ENCODE results near the gene GPT2.
"Not testable (repeated sequence)": the region's sequence is repeated elsewhere in the genome, so short reads cannot be mapped to it uniquely, and the experiment has no call there.

Gene GPT2

DNA sequence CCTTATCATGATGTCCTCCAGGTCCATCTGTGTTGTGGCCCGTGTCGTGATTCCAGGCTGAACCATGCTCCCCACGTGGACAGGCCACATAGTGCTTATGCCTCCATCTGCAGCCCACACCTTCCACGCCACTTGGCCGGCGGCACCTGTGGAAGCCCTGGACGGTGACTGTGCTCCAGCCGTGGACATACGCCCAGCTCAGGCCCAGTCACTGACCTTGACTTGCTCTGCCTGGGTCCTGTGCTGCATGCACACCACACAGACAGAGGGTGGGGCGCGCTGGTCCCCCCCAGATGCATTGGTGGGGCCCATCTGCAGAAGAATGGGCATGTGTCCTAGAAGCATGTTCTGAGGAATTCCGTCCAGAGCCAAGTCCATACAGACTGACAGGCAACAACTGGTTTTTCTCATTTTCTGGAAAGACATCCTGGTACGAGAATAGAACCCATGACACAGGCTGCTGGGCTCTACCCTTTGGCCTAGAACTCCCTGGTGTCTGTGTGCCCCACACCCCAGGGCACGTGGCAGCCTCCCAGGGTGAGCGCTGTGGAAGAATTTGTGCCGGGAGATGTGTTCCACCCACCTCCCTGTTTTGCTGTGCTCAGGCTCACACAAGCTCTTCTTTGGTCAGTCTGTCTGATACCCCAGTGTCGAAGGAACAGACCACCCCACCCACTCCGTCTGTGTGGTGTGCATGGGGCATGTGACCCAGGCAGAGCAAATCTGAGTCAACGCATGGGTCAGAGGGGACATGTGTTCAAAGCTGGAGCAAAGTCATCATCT is 39.5 kb downstream of the GPT2 start:
- DNase-seq: peak in 1 of 3 donors; percentile 16

DNA sequence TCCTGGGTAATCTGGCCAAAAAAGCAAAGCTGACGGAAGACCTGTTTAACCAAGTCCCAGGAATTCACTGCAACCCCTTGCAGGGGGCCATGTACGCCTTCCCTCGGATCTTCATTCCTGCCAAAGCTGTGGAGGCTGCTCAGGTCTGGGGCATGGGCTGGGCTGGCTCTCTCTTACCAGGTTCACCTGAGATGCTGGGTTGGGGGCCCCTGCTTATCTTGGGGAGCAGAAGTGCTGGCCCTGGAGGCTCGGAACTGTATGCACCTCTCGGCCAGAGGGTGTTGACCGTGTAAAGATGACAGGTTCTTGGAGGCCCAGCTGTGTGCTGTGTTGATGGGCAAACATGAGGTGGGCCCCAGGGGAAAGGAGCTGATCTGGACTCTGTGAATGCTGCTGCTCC is 40.2 kb downstream of the GPT2 start:
- DNase-seq: no peak

DNA sequence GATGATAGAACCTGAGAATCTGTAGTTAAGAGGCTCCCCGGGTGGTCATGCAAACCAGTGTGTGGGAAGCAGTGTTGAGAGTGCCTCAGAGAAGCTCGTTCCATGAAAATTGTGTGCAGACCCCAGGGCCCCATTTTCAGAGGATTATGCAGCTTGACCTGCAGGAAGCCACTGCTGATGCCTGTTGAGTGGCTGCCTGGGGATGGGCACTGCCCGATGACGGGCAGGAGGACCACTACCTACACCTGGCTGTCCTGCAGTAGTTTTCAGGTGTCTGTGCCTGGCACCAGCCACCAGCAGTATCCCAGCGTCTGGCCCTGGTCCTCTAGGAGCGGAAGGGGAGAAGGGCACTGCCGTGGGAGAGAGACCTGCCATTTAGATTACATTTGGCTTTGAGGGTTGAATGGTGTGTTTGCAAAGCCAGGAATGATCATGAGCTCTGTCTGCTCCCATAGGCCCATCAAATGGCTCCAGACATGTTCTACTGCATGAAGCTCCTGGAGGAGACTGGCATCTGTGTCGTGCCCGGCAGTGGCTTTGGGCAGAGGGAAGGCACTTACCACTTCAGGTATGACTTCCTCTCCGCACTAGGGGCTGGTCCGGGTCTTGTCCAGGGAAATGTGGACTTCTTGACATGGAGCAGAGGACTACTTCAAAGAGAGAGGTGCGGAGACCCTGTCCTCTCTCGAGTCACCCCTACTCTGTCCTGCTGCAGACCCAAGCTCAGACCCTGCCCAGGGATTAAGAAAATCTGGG is 42.5 kb downstream of the GPT2 start:
- DNase-seq: no peak

DNA sequence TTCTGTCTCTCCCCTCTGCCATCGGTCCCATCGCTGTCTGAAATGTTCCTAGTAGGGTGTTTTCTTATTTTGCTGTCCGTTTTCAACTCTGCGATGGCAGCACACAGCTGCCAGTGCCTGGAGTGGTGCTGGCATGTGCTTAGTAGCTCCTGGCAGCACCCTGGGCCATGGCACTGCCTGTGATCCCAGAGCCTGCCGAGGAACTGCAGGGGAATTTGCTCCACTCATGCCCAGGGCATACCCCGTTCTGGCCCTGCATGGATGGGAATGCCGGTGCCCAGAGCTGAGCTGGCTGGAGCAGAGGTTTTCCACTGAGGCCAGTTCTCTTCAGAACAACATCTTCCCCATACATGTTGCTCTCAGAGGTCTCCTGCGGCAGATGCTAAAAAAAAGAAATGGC is 43.1 kb downstream of the GPT2 start:
- no peak for DNase-seq

DNA sequence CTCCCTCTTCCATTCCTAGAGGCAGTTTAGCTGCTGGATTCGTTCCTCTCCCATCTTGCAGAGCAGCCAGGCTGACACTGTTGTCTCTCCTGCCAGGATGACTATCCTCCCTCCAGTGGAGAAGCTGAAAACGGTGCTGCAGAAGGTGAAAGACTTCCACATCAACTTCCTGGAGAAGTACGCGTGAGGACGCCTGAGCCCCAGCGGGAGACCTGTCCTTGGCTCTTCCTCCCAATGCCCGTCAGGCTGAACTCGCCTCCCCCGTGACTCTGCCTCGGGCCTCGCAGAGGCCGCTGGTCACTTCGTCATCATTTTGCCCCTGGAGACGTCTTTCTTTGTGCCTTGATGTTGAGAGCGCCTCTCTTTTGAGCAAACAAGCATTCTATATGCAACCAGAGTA is 44.6 kb downstream of the GPT2 start:
- no peak for DNase-seq

DNA sequence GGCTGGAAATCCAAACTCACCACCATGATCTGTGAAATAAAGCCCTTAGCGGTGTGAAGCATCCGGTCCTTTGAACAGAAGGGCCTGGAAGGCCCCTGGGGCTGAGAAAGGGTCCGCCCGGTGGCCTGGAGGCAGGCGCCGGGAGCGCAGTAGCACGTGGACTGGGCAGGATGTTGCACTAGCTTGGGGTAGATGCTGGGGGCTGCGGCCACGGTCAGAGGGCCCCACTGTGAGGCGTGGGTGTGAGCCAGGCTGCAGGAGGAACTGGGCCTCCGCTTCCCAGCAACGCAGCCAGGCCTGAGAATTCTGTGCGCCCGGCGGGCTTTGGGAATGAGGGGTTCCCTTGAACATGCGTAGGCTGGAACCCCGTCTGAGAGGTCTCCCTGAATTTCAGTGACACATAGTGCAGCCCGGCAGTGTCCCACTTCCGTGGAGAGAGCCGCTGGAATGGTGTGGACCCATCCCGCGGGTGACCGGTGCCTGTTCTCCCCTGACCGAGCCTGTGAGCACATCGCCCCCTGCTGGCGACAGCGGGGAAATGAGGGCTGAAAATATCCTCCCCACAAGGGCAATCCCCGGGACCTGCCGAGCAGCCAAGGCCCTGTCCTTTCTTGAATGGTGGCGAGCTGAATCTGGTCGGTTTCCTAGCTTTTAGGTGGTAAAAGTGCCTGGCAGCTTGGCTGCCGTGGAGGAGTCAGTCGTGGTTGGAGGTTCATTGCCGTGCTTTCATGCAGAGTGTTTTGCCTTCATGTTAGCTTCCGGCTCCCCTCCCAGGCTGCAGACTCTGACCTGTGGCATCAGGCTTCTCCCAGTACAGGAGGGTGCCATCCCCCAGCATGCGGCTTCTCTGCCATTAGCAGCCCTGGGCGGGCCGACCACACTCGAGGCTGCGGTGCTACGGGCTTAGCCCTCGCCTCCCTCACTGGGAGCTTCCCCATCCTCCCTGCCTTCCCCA is 45.5 kb downstream of the GPT2 start:
- DNase-seq: peak; percentile 71 to 80 (median 76)

DNA sequence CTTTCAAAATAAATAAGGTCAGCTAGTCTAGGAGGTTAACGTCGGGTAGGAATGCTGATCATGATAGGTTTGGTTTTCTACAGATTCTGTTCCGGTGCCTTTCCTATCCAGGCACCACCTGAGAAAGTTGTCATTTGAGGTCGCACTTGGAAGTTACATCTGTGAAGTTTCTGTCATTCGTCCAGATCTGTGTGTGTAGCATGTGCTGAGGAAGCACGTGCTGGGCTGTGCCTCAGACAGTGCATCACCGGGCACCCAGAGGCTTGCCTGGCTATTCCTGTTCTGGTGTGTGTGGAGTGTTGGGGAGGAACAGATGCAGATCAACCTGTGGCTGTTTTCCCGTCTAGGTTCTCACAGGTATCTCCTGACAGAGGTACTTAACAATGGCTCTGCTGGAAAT is 46.7 kb downstream of the GPT2 start:
- no peak for DNase-seq

DNA sequence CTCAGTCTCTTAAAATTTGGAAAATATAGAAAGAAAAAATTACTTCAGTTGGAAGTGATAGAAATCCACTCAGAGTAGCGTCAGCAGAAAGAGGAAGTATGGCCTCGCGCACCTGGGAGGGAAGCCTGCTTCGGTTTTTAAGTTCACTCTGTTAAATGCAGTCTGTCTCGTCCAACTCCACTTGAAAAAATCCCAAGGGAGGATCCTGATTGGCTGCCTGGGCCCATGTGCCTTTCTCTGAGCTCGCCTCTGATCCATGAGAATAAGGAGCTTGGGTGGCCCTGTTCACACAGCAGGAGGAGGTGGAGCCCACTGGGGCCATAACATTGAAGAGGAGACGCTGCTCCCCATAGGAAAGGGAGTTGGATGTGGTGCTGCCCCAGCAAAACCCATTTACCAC is 48.6 kb downstream of the GPT2 start:
- peak in 1 of 3 donors; percentile 3 for DNase-seq

DNA sequence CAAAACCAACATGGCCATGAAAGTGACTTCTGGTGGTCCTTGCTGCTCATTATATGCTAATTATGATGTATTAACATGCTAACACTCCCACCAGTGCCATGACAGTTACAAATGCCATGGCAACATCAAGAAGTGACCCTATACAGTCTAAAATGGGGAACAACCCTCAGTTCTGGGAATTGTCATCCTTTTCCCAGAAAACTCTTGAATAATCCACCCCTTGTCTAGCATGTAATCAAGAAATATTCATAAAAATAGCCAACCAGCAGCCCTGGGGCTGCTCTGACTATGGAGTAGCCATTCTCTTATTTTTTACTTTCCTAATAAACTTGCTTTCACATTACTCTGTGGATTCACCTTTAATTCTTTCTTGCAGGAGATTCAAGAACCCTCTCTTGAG is 53.4 kb downstream of the GPT2 start:
- DNase-seq: peak in 1 of 3 donors; percentile 74

DNA sequence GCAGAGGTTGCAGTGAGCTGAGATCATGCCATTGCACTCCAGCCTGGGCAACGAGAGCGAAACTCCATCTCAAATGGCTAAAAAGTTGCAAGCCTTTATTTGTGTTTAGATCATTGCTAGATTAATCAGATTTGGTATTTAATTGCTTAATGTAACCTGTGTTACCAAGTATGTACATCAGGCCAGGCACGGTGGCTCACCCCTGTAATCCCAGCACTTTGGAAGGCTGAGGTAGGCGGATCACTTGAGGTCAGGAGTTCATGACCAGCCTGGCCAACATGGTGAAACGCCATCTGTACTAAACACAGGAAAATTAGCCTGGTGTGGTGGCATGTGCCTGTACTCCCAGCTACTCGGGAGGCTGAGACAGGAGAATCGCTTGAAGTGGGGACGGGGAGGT is 60.6 kb downstream of the GPT2 start:
- DNase-seq: not testable (repeated sequence)

DNA sequence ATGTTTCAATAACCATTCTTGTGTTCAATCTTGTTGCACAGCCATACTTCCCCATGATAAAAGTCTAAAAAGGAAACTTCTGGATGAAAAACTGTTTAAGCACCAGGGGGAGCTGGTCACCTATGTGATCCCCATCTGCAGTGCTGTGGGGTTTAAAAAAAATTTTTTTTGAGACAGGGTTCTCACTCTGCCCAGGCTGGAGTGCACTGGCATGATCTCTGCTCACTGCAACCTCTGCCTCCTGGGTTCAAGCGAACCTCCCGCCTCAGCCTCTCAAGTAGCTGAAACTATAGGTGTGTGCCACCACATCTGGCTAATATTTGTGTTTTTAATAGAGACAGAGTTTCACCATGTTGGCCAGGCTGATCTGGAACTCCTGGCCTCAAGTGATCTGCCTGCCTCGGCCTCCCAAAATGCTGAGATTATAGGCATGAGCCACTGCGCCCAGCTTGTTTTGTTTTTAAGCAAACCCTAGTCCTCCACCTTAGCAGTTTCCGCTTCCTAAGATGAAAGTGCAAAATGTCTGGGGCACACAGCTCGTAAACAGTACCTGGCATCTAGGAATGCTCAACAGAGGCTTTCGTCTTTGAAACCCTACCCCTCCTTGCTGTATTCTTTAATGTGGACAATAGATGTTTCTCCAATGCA is 63.9 kb downstream of the GPT2 start:
- peak; percentile 63 to 70 (median 69) for DNase-seq

DNA sequence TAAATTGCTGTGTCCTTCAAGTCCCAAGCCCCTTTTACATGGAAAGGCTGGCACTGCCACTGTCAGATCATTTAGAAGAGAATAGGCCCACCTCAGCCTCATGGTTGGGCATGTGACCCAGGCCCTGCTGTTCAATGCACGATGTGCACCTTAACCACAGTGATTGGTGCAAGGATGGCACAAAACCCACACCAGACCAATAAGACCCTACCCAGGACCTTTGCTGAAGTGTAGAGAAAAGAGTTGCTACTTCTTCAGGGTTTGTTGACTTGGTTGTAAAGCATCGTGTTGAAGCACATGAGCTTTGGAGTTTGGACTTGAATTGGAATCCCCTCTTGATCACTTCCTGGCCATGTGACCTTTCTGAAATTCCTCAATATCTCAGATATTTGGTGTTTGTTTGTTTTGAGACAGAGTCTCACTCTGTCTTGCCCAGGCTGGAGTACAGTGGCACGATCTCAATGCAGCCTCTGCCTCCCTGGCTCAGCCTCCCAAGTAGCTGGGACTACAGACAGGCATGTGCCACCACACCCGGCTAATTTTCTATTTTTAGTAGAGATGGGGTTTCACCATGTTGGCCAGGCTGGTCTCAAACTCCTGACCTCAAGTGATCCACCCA is 64.5 kb downstream of the GPT2 start:
- DNase-seq: no peak

DNA sequence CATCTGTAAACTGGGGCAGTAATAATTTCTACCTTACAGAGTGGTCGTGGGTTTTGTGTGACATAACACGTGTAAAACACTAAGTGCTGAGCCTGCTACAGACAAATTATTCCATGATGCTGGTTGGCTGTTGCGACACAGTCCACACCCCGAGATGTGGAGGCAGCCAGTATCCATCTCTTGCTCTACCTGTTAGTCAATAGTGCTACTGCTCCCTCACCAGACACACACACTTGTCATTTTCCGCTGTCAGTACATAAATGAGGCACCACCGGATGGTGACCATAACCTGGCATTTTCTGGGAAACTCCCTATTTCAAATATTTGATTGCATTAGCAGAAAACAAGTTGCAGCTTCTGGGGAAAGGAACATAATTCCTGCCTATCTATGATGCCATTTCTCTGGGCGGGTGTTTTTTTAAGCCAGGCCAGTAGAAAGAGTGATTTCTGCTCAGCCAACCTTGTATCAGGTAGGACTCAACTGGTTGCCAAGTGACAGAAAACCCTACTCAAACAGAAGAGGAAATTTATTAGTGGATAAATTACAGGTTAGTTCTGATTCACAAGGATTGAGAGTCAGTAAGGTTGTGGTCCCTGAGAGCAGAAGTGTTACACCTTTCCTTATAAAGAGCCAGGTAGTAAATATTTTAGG is 65.2 kb downstream of the GPT2 start:
- peak; percentile 59 to 75 (median 60) for DNase-seq

DNA sequence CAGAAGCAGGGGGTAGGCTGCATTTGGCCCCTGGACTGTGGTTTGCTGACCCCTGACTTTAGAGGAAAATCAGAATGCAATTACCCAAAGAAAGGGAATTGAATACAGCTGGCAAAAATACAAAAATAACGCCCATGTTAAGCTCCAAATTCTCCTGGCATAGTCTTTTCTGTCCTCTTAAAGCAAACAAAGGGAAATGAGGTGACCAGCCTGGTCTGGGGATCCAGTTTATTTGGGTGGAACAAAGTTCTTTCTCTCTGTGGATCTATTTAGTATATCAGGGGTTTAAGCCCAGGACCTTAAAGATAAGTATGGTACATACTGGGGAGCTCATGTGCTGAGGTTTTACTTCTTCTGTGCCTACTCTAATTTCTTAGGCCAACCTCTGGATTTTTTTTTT is 65.8 kb downstream of the GPT2 start:
- no peak for DNase-seq

DNA sequence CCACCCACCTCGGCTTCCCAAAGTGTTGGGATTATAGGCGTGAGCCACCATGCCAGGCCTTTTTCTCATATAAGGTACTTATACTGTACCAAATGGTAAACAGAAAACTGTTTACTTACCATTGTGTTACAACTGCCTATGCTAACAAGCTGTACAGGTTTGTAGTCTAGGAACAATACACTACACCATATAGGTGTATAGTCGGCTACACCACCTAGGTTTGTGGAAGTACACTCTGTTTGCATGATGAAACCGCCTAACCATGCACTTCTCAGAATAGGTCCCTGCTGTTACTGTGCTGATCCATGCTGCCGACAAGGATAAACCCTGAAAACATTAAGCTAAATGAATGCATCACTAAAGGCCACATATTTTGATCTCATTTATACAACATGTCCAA is 70.4 kb downstream of the GPT2 start:
- no peak for DNase-seq

DNA sequence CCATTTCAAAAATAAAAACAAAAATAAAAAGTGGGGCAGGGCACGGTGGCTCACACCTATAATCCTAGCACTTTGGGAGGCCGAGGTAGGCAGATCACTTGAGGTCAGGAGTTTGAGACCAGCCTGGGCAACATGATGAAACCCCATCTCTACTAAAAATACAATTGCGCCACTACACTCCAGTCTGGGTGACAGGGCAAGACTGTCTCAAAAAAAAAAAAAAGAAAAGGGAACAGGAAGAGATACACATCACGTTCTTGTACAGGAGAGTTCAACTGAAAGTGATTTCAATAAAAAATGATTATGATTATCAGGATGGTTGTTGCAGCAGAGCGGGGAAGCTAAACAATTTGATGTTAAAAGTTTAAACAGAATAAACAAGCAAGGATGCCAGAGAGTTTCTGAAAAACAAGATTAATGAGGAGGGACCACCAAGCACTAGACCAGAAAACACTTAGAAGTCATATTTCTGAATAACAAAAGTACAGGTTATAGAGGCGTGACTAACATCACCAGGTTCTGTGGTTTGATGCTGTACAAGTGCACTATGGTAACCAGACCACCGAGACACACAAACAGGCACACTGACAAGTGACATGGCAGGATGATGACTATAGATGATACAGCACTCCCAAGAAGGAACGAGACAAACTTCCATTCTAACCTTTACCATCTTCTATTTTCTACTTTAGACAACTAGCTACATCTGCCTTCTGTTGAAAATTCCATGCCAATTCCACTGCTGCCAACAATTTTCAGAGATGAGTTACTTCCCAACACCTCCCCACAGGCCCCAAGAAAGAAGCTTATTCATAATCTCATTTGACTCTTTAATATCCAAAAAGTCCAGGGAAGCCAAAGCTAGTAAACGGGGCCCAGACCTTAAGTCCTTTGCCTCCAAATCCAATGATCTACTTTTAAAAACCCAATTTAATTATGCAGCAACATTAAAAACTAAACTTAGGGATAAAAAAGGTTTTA is 77.5 kb downstream of the GPT2 start:
- DNase-seq: peak in 2 of 3 donors; percentile 38 to 59

DNA sequence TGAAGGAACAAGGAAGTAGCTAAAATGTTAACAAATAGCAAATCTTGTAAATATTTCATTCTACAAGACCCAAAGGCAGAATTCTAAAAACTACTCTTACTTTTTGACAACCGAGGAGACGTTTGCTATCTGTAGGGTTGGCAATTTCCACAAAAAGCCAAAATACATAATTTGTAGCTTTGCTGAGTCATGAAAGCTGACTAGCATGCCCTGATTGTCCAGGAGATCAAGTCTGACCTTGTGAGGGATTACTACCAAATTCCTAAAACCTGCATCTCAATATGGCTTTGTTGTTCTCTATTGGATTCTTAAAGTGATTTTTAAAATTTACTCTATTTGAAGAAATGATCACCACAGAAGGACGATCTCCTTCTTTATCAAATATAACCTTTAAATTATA is 78.5 kb downstream of the GPT2 start:
- no peak for DNase-seq

DNA sequence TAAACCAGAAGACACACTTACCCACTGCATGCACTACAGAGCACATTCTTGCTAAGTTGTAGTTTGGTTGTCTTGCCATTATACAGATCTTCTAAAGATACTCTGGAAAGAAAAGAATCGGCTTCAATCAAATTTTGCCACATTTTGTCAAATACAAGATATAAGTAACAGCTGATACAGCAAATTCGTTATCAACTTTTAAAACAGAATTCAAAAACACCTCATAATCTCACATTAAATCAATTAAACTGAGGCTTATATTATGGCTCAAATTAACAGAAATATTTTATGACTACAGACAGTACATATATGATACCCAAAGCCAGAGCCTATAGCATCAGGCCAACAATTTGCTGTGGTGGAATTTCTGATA is 83.9 kb downstream of the GPT2 start:
- no peak for DNase-seq

DNA sequence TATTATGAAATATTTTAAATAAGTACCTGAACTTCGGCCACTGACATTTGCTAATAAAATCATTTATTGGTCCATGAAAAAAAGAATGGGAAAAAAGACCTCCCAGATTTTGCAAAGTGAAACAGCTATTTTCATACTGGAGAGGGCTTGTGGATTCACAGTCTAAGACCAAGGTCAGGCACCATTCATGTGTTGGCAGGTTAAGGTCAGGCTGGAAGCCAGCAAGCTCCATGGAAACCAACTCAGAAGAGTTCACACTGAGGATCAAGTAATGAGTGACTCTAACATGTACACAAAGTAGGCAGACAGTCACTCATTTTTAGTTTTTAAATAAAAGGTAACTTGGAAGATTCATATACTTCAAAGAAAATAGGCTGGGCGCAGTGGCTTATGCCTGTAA is 85.9 kb downstream of the GPT2 start:
- DNase-seq: no peak

DNA sequence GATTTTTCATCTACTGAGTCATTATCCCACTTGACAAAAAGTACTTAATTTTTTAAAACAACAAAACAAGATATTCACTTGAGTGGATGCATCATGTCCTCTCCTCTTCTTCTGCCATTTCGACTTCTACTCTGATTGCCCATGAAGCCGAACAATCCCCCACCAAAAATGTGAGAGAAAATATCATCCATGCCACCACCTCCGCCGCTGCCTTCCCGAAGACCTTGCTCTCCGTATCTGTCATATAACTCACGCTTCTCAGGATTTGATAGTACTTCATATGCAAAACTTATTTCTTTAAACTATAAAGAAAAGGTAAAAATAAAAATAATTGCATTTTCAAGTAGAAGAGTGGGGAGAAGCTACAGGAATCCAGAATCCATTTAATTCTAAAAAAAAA is 87.1 kb downstream of the GPT2 start:
- DNase-seq: no peak
